HepG2 (cell line): ENCODE data around the gene LARP1. TPM values are rescaled to one million over a fixed set of nuclear protein-coding genes. Genes with fewer than 3 reads are reported as not detected.

Experiments
- ARID3A ChIP-seq: IDR thresholded peaks from 2 replicates; pipeline ENCODE4 v1.6.1; 2012; ENCODE audit warnings: low read depth, low read length, improper control_type of control experiment
- CCAR2 ChIP-seq: fragments of 200-400 bp; formaldehyde crosslinking; optimal IDR thresholded peaks from 2 replicates; pipeline ENCODE3; 2018; ENCODE audit warnings: low read depth, mild to moderate bottlenecking, low read length, moderate library complexity
- E2F2 ChIP-seq: sonication (generic); formaldehyde crosslinking; IDR thresholded peaks from 2 replicates; pipeline ENCODE4 v1.4.0; 2020; ENCODE audit warnings: missing genetic modification reagents, borderline replicate concordance
- ELF4 ChIP-seq: sonication (generic); formaldehyde crosslinking; IDR thresholded peaks from 2 replicates; pipeline ENCODE4 v1.5.0; 2020; ENCODE audit warnings: missing genetic modification reagents, mild to moderate bottlenecking, moderate library complexity, borderline replicate concordance
- GLI4 ChIP-seq: sonication (generic); formaldehyde crosslinking; IDR thresholded peaks from 2 replicates; pipeline ENCODE4 v1.5.1; 2020; ENCODE audit warnings: missing genetic modification reagents, mild to moderate bottlenecking, moderate library complexity, borderline replicate concordance
- KLF6 ChIP-seq: IDR thresholded peaks from 2 replicates; pipeline ENCODE4 v1.8.0; 2016; ENCODE audit warnings: missing biosample characterization, missing genetic modification reagents
- MEF2D ChIP-seq: sonication (generic); formaldehyde crosslinking; IDR thresholded peaks from 2 replicates; pipeline ENCODE4 v1.5.1; 2020; ENCODE audit warnings: mild to moderate bottlenecking, missing genetic modification reagents
- NR2F6 ChIP-seq, 2 experiments: IDR thresholded peaks; 2 replicates each; pipeline ENCODE4 v1.6.1; 2016; ENCODE audit warnings: antibody characterized with exemption in 1 of 2, mild to moderate bottlenecking in 1 of 2
- PRMT3 ChIP-seq: sonication (generic); formaldehyde crosslinking; IDR thresholded peaks from 2 replicates; pipeline ENCODE4 v1.8.1; 2022; ENCODE audit warnings: low read depth, mild to moderate bottlenecking, moderate library complexity, missing genetic modification reagents, borderline replicate concordance
- REPIN1 ChIP-seq: sonication (generic); formaldehyde crosslinking; IDR thresholded peaks from 2 replicates; pipeline ENCODE4 v1.8.0; 2022; ENCODE audit warnings: missing genetic modification reagents, low read depth, mild to moderate bottlenecking, borderline replicate concordance
- SNRNP70 ChIP-seq: fragments of 200-400 bp; formaldehyde crosslinking; IDR thresholded peaks from 2 replicates; pipeline ENCODE4 v1.6.1; 2017; ENCODE audit warnings: mild to moderate bottlenecking, low read depth, low read length, moderate library complexity
- STAT5B ChIP-seq: sonication (generic); formaldehyde crosslinking; IDR thresholded peaks from 2 replicates; pipeline ENCODE4 v1.4.0; 2020; ENCODE audit warnings: missing genetic modification reagents
- ZFX ChIP-seq: sonication (generic); formaldehyde crosslinking; IDR thresholded peaks from 2 replicates; pipeline ENCODE4 v1.4.0; 2020; ENCODE audit warnings: mild to moderate bottlenecking, low read depth, missing genetic modification reagents, moderate library complexity
- ZNF138 ChIP-seq: sonication (generic); formaldehyde crosslinking; IDR thresholded peaks from 2 replicates; pipeline ENCODE4 v1.5.0; 2020; ENCODE audit warnings: mild to moderate bottlenecking, low read depth, missing genetic modification reagents
- ZNF768 ChIP-seq: sonication (generic); formaldehyde crosslinking; IDR thresholded peaks from 2 replicates; pipeline ENCODE4 v1.4.0; 2020; ENCODE audit warnings: missing genetic modification reagents
- polyA plus RNA-seq, 8 experiments: library from polyadenylated mRNA; depleted of rRNA in 3 of 8; stranded (reverse) in 7 of 8; unstranded in 1 of 8; fragments of >200 nt; fragmentation: Illumina TruSeq in 4 of 8; extraction: Trizol in 4 of 8; gene quantifications; 2 replicates each; pipeline versions ENCODE4 v1.2.1 to v1.2.3, GENCODE V29; 2011 to 2016; ENCODE audit warnings: low read depth in 4 of 8, missing spikeins in 1 of 8, mixed read lengths in 1 of 8; ENCODE audit not compliant: insufficient read depth in 1 of 8
- total RNA-seq, 5 experiments: library from RNA; depleted of rRNA; stranded (reverse); fragments of >200 nt; fragmentation: Illumina TruSeq; extraction: Trizol; gene quantifications; 2 replicates each; pipeline ENCODE4 v1.2.3, GENCODE V29; 2016; ENCODE audit warnings: low read depth in 1 of 5
- TF ChIP-seq, protein P1 (sequence below): IDR thresholded peaks from 2 replicates; pipeline ENCODE4 v1.6.1; 2016; ENCODE audit warnings: missing genetic modification reagents, missing compliant biosample characterization
- TF ChIP-seq, protein P2 (sequence below): sonication (generic); formaldehyde crosslinking; IDR thresholded peaks from 2 replicates; pipeline ENCODE4 v1.4.0; 2020; ENCODE audit warnings: missing genetic modification reagents
- TF ChIP-seq, protein P3 (sequence below): sonication (generic); formaldehyde crosslinking; IDR thresholded peaks from 2 replicates; pipeline ENCODE4 v1.4.0; 2020; ENCODE audit warnings: mild to moderate bottlenecking, missing genetic modification reagents, borderline replicate concordance
- TF ChIP-seq, protein P4 (sequence below): fragments of 450-650 bp; IDR thresholded peaks from 2 replicates; pipeline ENCODE4 v1.6.1; 2016

Gene LARP1
- total and polyA plus RNA-seq, 2 of the 13 experiments (the other 11 are each of a cell fraction or from before 2014, with no cell fraction given), result 45.2 to 61.4 TPM

GRCh38 chr5:154844809-154845208 lies 89.6 kb downstream of the LARP1 start (continued):
- TF ChIP-seq E2F2 (CRISPR knock-in tag) (no peak), CCAR2 (no peak), ZNF768 (CRISPR knock-in tag) (no peak), NR2F6 (IDR thresholded peaks at IDR 0.05) (no peak), NR2F6 (CRISPR knock-in tag; IDR thresholded peaks at IDR 0.05) (no peak), PRMT3 (CRISPR knock-in tag) (no peak), REPIN1 (CRISPR knock-in tag) (no peak), ELF4 (CRISPR knock-in tag) (no peak), ARID3A (no peak), ZFX (CRISPR knock-in tag) (no peak), STAT5B (CRISPR knock-in tag) (no peak), MEF2D (no peak), SNRNP70 (no peak), GLI4 (CRISPR knock-in tag) (no peak), ZNF138 (CRISPR knock-in tag) (no peak), KLF6 (no peak)
- TF ChIP-seq, protein P1, sequence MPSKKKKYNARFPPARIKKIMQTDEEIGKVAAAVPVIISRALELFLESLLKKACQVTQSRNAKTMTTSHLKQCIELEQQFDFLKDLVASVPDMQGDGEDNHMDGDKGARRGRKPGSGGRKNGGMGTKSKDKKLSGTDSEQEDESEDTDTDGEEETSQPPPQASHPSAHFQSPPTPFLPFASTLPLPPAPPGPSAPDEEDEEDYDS, result no peak
- TF ChIP-seq, protein P2, sequence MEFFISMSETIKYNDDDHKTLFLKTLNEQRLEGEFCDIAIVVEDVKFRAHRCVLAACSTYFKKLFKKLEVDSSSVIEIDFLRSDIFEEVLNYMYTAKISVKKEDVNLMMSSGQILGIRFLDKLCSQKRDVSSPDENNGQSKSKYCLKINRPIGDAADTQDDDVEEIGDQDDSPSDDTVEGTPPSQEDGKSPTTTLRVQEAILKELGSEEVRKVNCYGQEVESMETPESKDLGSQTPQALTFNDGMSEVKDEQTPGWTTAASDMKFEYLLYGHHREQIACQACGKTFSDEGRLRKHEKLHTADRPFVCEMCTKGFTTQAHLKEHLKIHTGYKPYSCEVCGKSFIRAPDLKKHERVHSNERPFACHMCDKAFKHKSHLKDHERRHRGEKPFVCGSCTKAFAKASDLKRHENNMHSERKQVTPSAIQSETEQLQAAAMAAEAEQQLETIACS, result no peak
- TF ChIP-seq, protein P3, sequence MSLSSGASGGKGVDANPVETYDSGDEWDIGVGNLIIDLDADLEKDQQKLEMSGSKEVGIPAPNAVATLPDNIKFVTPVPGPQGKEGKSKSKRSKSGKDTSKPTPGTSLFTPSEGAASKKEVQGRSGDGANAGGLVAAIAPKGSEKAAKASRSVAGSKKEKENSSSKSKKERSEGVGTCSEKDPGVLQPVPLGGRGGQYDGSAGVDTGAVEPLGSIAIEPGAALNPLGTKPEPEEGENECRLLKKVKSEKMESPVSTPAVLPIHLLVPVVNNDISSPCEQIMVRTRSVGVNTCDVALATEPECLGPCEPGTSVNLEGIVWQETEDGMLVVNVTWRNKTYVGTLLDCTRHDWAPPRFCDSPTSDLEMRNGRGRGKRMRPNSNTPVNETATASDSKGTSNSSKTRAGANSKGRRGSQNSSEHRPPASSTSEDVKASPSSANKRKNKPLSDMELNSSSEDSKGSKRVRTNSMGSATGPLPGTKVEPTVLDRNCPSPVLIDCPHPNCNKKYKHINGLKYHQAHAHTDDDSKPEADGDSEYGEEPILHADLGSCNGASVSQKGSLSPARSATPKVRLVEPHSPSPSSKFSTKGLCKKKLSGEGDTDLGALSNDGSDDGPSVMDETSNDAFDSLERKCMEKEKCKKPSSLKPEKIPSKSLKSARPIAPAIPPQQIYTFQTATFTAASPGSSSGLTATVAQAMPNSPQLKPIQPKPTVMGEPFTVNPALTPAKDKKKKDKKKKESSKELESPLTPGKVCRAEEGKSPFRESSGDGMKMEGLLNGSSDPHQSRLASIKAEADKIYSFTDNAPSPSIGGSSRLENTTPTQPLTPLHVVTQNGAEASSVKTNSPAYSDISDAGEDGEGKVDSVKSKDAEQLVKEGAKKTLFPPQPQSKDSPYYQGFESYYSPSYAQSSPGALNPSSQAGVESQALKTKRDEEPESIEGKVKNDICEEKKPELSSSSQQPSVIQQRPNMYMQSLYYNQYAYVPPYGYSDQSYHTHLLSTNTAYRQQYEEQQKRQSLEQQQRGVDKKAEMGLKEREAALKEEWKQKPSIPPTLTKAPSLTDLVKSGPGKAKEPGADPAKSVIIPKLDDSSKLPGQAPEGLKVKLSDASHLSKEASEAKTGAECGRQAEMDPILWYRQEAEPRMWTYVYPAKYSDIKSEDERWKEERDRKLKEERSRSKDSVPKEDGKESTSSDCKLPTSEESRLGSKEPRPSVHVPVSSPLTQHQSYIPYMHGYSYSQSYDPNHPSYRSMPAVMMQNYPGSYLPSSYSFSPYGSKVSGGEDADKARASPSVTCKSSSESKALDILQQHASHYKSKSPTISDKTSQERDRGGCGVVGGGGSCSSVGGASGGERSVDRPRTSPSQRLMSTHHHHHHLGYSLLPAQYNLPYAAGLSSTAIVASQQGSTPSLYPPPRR (CRISPR knock-in tag), result peak; percentile 70; the same call in 1 of the 2 replicates
- TF ChIP-seq, protein P4, sequence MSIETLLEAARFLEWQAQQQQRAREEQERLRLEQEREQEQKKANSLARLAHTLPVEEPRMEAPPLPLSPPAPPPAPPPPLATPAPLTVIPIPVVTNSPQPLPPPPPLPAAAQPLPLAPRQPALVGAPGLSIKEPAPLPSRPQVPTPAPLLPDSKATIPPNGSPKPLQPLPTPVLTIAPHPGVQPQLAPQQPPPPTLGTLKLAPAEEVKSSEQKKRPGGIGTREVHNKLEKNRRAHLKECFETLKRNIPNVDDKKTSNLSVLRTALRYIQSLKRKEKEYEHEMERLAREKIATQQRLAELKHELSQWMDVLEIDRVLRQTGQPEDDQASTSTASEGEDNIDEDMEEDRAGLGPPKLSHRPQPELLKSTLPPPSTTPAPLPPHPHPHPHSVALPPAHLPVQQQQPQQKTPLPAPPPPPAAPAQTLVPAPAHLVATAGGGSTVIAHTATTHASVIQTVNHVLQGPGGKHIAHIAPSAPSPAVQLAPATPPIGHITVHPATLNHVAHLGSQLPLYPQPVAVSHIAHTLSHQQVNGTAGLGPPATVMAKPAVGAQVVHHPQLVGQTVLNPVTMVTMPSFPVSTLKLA, result no peak
